ENCODE measurements around the gene KANK4. TPM values are rescaled to one million over a fixed set of nuclear protein-coding genes. Genes with fewer than 3 reads are reported as not detected.

The KANK4 gene
- total RNA-seq = not detected

DNA sequence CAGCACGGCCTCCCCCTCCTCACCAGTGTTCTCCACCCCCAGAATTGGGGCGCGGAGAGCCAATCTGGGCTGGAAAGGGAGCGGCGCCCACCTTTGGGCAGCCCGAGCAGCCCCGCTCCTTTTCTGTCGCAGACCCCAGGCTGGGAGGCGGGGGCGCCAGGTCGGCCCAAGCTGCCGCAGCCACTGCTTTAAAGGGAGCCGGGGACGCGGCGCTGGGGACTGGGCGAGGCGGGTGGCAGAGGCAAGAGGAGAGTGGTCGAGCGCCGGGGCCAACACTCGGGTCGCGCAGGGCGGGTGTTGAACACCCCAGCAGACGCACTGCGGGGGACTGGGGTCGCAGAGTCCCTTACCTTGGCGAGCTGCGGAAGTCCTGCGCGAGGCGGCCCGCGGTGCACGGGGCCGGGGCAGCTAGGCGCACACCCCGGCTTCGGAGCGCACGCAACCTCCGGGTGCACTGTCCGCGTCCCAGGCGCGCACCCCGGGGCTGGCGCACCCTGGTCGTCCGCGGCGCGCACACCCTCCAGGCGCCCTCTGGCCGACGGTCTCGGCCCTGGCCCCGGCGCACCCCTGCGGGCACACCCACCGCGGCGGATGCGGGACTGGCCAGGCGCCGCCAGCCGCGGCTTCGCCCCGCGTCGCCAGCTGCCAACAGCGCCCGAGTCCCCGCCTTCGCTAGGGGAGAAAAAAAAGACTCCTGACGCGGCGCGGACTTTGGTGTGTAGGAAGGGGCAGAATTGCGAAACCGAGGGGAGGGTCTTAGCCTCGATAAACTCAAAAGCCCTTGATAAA, at the start of gene KANK4:
Gene KANK4 (minus strand): TSS at position 679 of the 789 bp plus-strand sequence. CDS start 37,870 bp downstream, outside the sequence.
- Mint-ChIP-seq H3K9me3 (ENCODE audit: insufficient read depth) (no peaks in the 10 kb centered on the region), H3K27me3 (ENCODE audit: low read depth) (peaks cover 42% of the 10 kb centered on the region), H3K36me3 (ENCODE audit: low read depth) (no peaks in the 10 kb centered on the region), H3K4me1 (ENCODE audit: low read depth) (no peaks in the 10 kb centered on the region), H3K4me3 (no peak within 1 kb of the TSS), H3K27ac (no peak within 1 kb of the TSS)
- DNase-seq (no peak), ATAC-seq (peak; percentile 63)
- ChIA-PET CTCF (interaction anchor here (0.6 kb wide), 1 partner anchor 19 kb away, joined by 3 read pairs; no protein-coding TSS in a partner anchor), POLR2A (no interaction called here)

DNA sequence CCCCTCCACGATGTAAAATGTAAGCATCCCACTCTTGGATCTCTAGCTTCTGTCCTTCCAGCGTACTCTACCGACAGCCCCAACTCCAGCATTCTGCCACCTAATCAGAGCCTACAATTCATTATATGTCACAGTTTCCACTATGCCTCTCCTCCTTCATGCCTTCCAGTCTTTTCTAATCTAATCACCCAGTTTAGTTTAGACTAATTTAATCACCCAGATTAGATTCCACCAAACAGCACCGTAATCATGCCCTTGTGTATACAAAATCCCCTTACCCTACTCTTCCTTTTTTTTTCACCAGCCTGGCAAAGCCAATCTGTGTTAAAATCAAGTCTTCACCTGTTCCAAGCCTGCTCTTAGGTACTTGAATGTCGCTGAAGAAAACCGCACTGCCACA, 49.8 kb upstream of the KANK4 start:
- no peak overlapping the region for H3K27ac Mint-ChIP-seq
- no peak for ATAC-seq
- no peaks in the 10 kb centered on the region for H3K9me3 Mint-ChIP-seq (ENCODE audit: insufficient read depth)
- CTCF ChIA-PET = no interaction called here
- no peaks in the 10 kb centered on the region for H3K36me3 Mint-ChIP-seq (ENCODE audit: low read depth)
- POLR2A ChIA-PET = no interaction called here
- peaks cover 12% of the 10 kb centered on the region for H3K27me3 Mint-ChIP-seq (ENCODE audit: low read depth)
- no peaks in the 10 kb centered on the region for H3K4me1 Mint-ChIP-seq (ENCODE audit: low read depth)
- DNase-seq = no peak
- H3K4me3 Mint-ChIP-seq = no peak overlapping the region

DNA sequence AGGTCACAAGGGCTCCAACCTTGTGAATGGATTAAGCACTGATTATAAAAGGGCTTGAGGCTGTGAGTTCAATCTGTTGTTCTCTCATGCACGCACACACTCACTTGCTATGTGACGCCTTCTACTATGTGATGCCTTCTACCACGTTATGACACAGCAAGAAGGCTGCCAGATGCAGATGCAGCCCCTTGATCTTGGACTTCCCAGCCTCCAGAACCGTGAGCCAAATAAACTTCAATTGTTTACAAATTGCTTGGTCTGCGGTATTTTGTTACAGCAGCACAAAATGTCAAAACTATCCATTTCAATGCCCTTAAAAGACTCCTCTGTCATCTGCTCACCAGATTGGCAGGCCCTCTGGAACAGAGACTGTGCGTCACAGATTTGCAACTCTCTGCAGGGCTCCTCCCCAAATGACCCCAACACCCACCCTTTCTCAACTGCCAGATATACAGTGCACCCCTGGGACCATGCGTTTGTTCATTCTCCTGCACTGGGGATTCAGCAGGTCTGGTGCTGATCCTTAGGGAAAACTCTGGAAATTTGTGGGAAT, 47.8 kb upstream of the KANK4 start:
- no peaks in the 10 kb centered on the region for H3K4me1 Mint-ChIP-seq (ENCODE audit: low read depth)
- no peaks in the 10 kb centered on the region for H3K9me3 Mint-ChIP-seq (ENCODE audit: insufficient read depth)
- no peak overlapping the region for H3K27ac Mint-ChIP-seq

DNA sequence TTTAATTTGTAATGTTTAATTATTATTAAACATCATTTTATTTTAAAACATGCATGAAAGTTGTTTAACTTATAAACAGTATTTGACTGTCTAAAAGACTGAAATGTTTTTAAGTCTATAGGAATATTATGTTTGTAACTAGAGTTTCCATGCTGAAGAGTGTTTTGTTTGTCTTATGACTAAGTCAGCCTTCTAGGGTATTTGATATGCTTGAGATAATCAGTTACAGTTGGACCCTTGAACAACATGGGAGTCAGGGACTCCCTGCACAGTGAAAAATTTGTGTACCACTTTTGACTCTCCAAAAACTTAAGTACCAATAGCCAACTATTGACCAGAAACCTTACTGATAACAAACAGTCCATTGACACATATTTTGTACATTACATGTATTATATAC, 45.5 kb upstream of the KANK4 start:
- no peaks in the 10 kb centered on the region for H3K36me3 Mint-ChIP-seq (ENCODE audit: low read depth)
- no peak for ATAC-seq
- H3K27ac Mint-ChIP-seq = no peak overlapping the region
- H3K4me3 Mint-ChIP-seq = no peak overlapping the region
- no peaks in the 10 kb centered on the region for H3K9me3 Mint-ChIP-seq (ENCODE audit: insufficient read depth)
- peaks cover 12% of the 10 kb centered on the region for H3K27me3 Mint-ChIP-seq (ENCODE audit: low read depth)
- no peaks in the 10 kb centered on the region for H3K4me1 Mint-ChIP-seq (ENCODE audit: low read depth)
- no peak for DNase-seq
- ChIA-PET POLR2A (no interaction called here), CTCF (no interaction called here)

More for the DNA sequence above, 47.8 kb upstream of the KANK4 start:
- ChIA-PET POLR2A (no interaction called here), CTCF (no interaction called here)
- no peaks in the 10 kb centered on the region for H3K36me3 Mint-ChIP-seq (ENCODE audit: low read depth)
- no peak for ATAC-seq
- H3K4me3 Mint-ChIP-seq = no peak overlapping the region
- DNase-seq = no peak
- peaks cover 12% of the 10 kb centered on the region for H3K27me3 Mint-ChIP-seq (ENCODE audit: low read depth)

DNA sequence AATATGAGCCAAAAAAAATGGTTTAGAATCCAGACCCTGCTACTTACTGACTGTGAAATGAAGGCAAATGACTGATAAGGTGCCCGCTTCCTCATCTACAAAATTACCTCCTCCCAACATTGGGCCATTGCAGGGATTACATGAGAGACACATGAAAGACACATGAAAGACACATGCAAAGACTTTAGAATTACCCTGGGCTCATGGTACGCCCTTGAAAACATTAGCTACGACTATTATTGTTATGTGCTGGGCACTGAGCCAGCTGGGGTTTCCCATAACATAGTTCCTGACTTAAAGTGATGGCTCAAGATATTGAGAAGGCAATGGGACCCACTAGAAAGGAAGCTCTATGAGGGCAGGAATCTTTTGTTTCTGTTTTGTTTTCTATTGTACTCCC, 43.7 kb upstream of the KANK4 start:
- H3K9me3 Mint-ChIP-seq (ENCODE audit: insufficient read depth) = no peaks in the 10 kb centered on the region
- H3K27me3 Mint-ChIP-seq (ENCODE audit: low read depth) = no peaks in the 10 kb centered on the region
- H3K36me3 Mint-ChIP-seq (ENCODE audit: low read depth) = no peaks in the 10 kb centered on the region
- ChIA-PET POLR2A (no interaction called here), CTCF (no interaction called here)
- H3K27ac Mint-ChIP-seq = no peak overlapping the region
- DNase-seq (no peak), ATAC-seq (no peak)
- no peak overlapping the region for H3K4me3 Mint-ChIP-seq
- H3K4me1 Mint-ChIP-seq (ENCODE audit: low read depth) = no peaks in the 10 kb centered on the region

DNA sequence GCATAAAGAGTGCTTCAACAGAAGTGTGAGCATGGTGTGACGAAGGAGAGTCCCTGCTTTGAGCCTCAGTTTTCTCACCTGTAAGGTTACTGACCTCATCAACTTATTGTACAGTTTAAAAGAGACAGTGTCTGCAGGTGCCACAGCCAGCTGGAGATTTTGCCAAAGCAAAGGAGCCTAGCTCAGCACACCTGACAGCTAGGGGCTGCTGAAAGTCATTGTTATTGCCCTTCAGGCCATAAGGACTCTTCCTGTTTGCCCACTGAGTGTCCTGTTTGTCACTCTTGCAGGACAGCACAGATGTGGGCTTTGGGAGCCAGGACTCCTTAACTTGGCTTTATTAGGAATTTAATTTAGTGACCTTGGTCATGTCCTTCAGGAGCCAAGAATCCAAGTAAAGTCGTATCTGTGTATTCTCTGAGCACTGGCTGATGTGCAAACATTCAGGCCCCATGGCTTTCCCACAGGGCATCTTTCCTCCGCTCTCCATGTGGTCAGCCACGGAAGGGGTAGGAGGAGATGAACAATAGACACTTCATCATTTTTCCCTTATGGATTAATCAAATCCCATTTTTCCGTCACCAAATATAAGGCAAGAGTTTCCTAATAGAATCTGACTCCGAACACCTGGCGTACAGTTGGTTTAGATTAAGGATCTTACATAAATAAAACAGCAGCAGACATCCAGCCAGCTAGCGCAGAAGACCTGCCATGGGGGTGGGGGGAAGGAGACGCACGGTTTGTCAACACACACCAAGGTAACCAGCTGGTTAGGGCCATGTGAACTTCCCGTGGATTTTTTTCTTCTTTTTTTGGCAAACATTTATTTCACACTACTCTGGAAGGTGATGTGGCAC, 43.1 kb upstream of the KANK4 start:
- Mint-ChIP-seq H3K4me3 (no peak overlapping the region), H3K27me3 (ENCODE audit: low read depth) (no peaks in the 10 kb centered on the region), H3K4me1 (ENCODE audit: low read depth) (no peaks in the 10 kb centered on the region), H3K9me3 (ENCODE audit: insufficient read depth) (no peaks in the 10 kb centered on the region), H3K36me3 (ENCODE audit: low read depth) (no peaks in the 10 kb centered on the region), H3K27ac (no peak overlapping the region)
- DNase-seq (no peak), ATAC-seq (no peak)
- CTCF ChIA-PET = no interaction called here
- POLR2A ChIA-PET = no interaction called here

DNA sequence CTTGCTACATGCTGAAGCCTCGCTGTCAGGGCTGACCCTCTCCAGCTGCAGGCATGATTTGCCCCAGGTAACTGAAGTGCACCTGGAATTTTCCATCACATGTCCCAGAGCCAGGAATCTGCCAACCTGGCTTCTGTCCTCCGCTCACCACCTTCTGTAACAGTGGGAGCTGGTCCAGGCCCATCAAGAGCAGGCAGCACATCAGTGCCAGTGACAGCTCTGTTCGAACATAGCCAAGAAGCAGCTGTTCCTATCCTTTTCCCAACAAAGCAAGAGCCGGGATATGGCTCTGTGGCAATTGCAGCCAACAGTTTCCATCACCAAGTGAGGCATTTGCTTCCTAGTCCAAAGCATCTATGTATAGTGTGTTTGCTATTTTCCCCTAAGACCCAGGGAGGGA, 42.2 kb upstream of the KANK4 start:
- Mint-ChIP-seq H3K27me3 (ENCODE audit: low read depth) (no peaks in the 10 kb centered on the region), H3K4me1 (ENCODE audit: low read depth) (no peaks in the 10 kb centered on the region), H3K9me3 (ENCODE audit: insufficient read depth) (no peaks in the 10 kb centered on the region), H3K4me3 (no peak overlapping the region), H3K36me3 (ENCODE audit: low read depth) (no peaks in the 10 kb centered on the region), H3K27ac (no peak overlapping the region)
- ChIA-PET POLR2A (no interaction called here), CTCF (no interaction called here)
- DNase-seq (no peak), ATAC-seq (no peak)

DNA sequence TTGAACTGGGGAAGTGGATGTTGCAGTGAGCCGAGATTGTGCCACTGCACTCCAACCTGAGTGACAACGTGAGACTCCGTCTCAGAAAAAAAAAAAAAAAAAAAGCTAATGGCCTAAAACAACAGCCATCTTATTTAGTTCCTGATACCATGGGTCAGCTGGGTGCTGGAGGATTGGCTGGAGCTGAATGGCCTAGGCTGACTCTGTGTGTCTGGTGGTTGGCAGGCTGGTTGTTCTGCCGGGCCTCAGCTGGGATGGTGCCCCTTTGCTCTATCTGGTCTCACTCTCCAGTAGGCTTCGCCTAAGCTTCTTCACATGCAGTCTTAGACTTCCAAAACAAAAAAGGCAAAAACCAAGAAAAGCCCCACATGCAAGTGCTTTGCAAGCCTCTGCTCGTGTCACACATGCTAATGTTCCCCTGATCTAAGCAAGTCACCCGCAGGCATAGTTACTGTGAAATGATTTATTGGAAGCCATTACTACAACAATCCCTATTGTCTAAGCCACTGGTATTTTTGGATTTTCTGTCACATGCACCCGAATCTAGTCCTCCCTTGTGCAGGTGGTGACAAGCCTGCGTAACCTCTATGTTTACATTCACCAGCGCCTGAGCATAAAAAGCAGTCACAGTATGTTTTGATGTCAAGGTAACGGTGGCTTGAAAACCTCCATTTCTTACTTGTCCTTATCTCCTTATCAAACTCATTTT, 39.6 kb upstream of the KANK4 start:
- Mint-ChIP-seq H3K36me3 (ENCODE audit: low read depth) (no peaks in the 10 kb centered on the region), H3K4me1 (ENCODE audit: low read depth) (no peaks in the 10 kb centered on the region), H3K9me3 (ENCODE audit: insufficient read depth) (no peaks in the 10 kb centered on the region), H3K27ac (no peak overlapping the region), H3K27me3 (ENCODE audit: low read depth) (no peaks in the 10 kb centered on the region), H3K4me3 (no peak overlapping the region)
- ATAC-seq (no peak), DNase-seq (no peak)
- ChIA-PET POLR2A (interaction anchor here (1.1 kb wide), 1 partner anchor 77 kb away, joined by 3 read pairs; no protein-coding TSS in a partner anchor), CTCF (no interaction called here)

DNA sequence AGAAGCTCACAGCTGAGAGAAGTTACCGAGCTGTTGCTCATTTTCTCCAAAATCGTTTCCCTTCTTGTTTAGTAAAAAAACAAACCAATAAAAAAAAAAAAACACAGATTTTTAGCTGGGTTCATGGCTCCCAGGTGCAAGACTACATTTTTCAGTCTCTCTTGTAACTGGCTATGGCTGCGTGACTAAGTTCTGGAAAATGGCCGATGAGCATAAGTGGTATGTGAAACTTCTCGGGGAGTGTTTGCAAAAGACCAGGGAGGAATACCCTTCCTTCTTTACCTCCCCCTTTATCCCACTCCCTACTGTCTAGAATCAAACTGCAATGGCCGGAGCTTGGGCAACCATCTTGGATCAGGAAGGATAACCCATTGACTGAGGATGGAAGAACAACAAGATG, 38.7 kb upstream of the KANK4 start:
- Mint-ChIP-seq H3K27ac (no peak overlapping the region), H3K36me3 (ENCODE audit: low read depth) (no peaks in the 10 kb centered on the region), H3K27me3 (ENCODE audit: low read depth) (no peaks in the 10 kb centered on the region), H3K4me1 (ENCODE audit: low read depth) (no peaks in the 10 kb centered on the region), H3K4me3 (no peak overlapping the region), H3K9me3 (ENCODE audit: insufficient read depth) (no peaks in the 10 kb centered on the region)
- ATAC-seq = no peak
- ChIA-PET CTCF (no interaction called here), POLR2A (interaction anchor here (1.1 kb wide), 1 partner anchor 78 kb away, joined by 3 read pairs; no protein-coding TSS in a partner anchor)
- no peak for DNase-seq

DNA sequence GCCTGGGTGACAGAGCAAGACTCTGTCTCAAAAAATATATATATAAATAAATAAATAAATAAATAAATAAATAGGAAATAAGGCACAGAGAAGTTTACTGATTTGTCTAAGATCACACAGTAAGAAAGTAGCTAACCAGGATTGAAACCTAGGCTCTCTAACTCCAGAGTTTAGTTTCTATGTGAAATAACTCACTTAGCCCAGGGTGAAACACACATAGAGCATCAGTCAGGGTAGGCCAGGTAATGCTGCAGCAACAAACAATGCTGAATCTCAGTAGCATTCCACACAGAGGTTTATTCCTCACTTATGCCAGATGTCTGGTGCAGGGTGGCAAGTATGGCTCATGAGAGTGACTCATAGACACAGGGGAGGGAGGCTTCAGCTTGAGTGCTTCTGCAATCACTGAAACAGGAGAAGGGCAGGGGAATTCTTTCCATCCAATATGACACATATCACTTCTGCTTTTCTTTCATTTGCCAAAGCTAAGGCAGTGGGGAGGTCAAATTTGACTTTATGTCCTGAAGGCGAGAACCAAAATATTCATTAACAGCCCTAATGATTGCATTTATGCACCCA, 37.1 kb upstream of the KANK4 start:
- ATAC-seq (no peak), DNase-seq (no peak)
- Mint-ChIP-seq H3K27ac (no peak overlapping the region), H3K4me3 (no peak overlapping the region), H3K36me3 (ENCODE audit: low read depth) (no peaks in the 10 kb centered on the region), H3K9me3 (ENCODE audit: insufficient read depth) (no peaks in the 10 kb centered on the region), H3K4me1 (ENCODE audit: low read depth) (no peaks in the 10 kb centered on the region), H3K27me3 (ENCODE audit: low read depth) (no peaks in the 10 kb centered on the region)
- ChIA-PET CTCF (no interaction called here), POLR2A (no interaction called here)

DNA sequence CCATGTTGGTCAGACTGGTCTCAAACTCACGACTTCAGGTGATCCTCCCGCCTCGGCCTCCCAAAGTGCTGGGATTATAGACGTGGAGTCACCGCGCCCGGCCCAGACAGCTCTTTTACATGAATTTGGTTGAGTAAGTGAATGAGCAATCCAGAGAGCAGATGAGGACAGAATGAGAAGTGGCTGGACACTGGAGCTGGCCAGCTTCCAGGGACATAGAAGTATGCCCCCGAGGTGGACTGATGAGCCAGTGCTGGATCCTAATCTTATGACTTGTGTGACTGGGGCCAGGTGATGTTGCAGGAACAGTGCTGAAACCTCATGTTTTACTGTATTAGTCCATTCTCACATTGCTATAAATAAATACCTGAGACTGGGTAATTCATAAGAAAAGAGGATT, 35.9 kb upstream of the KANK4 start:
- ATAC-seq = no peak
- no peaks in the 10 kb centered on the region for H3K4me1 Mint-ChIP-seq (ENCODE audit: low read depth)
- DNase-seq = no peak
- no peak overlapping the region for H3K27ac Mint-ChIP-seq
- no peaks in the 10 kb centered on the region for H3K36me3 Mint-ChIP-seq (ENCODE audit: low read depth)
- H3K9me3 Mint-ChIP-seq (ENCODE audit: insufficient read depth) = no peaks in the 10 kb centered on the region
- no peak overlapping the region for H3K4me3 Mint-ChIP-seq
- ChIA-PET CTCF (interaction anchor here (0.7 to 1.1 kb wide), 2 partner anchors 34 to 108 kb away, joined by 3 read pairs; no protein-coding TSS in a partner anchor), POLR2A (no interaction called here)
- H3K27me3 Mint-ChIP-seq (ENCODE audit: low read depth) = no peaks in the 10 kb centered on the region
